A549 (cell line): ENCODE data around the gene EFHC2.

Source experiments
- CBX8 ChIP-seq: fragments of 200-600 bp; sonication (generic); IDR thresholded peaks from 2 replicates; pipeline ENCODE4 v1.6.1; 2016
- FOSL2 ChIP-seq, 2 experiments: fragments of 450-650 bp in 1 of 2; fragments of >200 bp in 1 of 2; sonication (Bioruptor Twin) in 1 of 2; formaldehyde crosslinking; IDR thresholded peaks; 2 replicates each; pipeline versions ENCODE4 v1.5.0 to v1.6.1; 2016 to 2020; ENCODE audit warnings: mild to moderate bottlenecking in 1 of 2, moderate library complexity in 1 of 2
- MAFK ChIP-seq: fragments of 450-650 bp; IDR thresholded peaks from 2 replicates; pipeline ENCODE4 v1.6.1; 2014; ENCODE audit not compliant: partially characterized antibody
- POLR2A ChIP-seq: IDR thresholded peaks from 2 replicates; pipeline ENCODE4 v1.6.1; 2012; ENCODE audit warnings: mild to moderate bottlenecking, low read length
- RAD21 ChIP-seq, 2 experiments: fragments of >200 bp in 1 of 2; sonication (Bioruptor Twin) in 1 of 2; formaldehyde crosslinking in 1 of 2; IDR thresholded peaks in 1 of 2; conservative IDR thresholded peaks in 1 of 2; 2 replicates in 1 of 2; 3 replicates in 1 of 2; pipeline ENCODE4 v1.6.1; 2012 to 2018; ENCODE audit warnings: inconsistent platforms in 1 of 2
- SREBF2 ChIP-seq: fragments of 450-650 bp; IDR thresholded peaks from 2 replicates; pipeline ENCODE4 v1.6.1; 2014; ENCODE audit warnings: mild to moderate bottlenecking, moderate library complexity
- TF ChIP-seq, protein P1 (sequence below): fragments of >200 bp; sonication (Bioruptor Twin); formaldehyde crosslinking; IDR thresholded peaks from 3 replicates; pipeline ENCODE4 v1.5.1; 2016
- TF ChIP-seq, protein P2 (sequence below): IDR thresholded peaks from 2 replicates; pipeline ENCODE4 v1.6.1; 2012

DNA sequence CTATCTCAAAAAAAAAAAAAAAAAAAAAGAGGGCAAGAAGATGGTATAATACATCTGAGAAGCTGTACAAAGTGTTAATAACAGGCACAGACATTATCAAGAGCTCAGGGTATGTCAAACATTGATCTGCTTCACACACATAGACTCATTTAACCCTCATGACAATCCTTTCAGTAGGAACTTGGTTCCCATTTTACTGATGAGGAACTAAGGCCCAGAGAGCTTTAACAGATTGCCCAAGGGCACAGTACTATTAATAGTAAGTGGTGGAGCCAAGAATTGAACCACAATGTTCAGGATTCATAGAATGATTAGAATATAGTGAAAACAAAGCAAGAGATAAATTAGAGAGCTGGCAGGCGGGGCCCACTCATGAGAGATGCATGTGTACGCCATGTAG lies 154.4 kb downstream of the EFHC2 start:
- TF ChIP-seq POLR2A (no peak), SREBF2 (no peak), FOSL2 (IDR thresholded peaks at IDR 0.05) (no peak), FOSL2 (CRISPR knock-in tag; IDR thresholded peaks at IDR 0.05) (no peak), CBX8 (no peak), RAD21 (conservative IDR thresholded peaks at IDR 0.05 in 1 of 2, IDR thresholded peaks at IDR 0.05 in 1 of 2) (no peak), MAFK (no peak)
- TF ChIP-seq, protein P1, sequence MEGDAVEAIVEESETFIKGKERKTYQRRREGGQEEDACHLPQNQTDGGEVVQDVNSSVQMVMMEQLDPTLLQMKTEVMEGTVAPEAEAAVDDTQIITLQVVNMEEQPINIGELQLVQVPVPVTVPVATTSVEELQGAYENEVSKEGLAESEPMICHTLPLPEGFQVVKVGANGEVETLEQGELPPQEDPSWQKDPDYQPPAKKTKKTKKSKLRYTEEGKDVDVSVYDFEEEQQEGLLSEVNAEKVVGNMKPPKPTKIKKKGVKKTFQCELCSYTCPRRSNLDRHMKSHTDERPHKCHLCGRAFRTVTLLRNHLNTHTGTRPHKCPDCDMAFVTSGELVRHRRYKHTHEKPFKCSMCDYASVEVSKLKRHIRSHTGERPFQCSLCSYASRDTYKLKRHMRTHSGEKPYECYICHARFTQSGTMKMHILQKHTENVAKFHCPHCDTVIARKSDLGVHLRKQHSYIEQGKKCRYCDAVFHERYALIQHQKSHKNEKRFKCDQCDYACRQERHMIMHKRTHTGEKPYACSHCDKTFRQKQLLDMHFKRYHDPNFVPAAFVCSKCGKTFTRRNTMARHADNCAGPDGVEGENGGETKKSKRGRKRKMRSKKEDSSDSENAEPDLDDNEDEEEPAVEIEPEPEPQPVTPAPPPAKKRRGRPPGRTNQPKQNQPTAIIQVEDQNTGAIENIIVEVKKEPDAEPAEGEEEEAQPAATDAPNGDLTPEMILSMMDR: no peak
- TF ChIP-seq, protein P2, sequence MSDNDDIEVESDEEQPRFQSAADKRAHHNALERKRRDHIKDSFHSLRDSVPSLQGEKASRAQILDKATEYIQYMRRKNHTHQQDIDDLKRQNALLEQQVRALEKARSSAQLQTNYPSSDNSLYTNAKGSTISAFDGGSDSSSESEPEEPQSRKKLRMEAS: no peak
